K562 (cell line): ENCODE measurements around the gene ZNF609. TPM values are rescaled to one million over a fixed set of nuclear protein-coding genes. Genes with fewer than 3 reads are reported as not detected.

Experiments
- ATAC-seq: fragments of 200-7000 bp; cut with Tn5 transposase; 3 replicates; pipeline ENCODE4 v1.9.1; 2020; ENCODE audit warnings: moderate library complexity
- BruUV-seq: library from RNA; stranded (reverse); fragments of 400-500 nt; replicated peaks from 2 replicates; lab custom pipeline; 2021; lab: Mats Ljungman, UMichigan
- CTCF ChIA-PET: fragments of 300-600 bp; formaldehyde crosslinking; extraction: SDS; loops from one replicate; lab custom pipeline; 2021; ENCODE audit warnings: low intra/inter-chr PET ratio; lab: Yijun Ruan, JAX
- POLR2A ChIA-PET: fragments of 300-600, 350-650 bp; sonication (Branson Sonifier 250); formaldehyde crosslinking; extraction: SDS; loops from one replicate; lab custom pipeline; 2021; ENCODE audit warnings: antibody characterized with exemption, inconsistent platforms; lab: Yijun Ruan, JAX
- DNase-seq, 4 experiments: peaks; one replicate each; pipeline versions ENCODE4 v3.0.0 to v3.0.0-alpha.2; 2011 to 2018; ENCODE audit warnings: low spot score in 3 of 4, mixed read lengths in 3 of 4; ENCODE audit errors: extremely low read depth in 1 of 4
- FAIRE-seq: peaks from 2 replicates; lab custom pipeline; 2011; peaks lifted over from hg19 to GRCh38; lab: Jason Lieb, UNC
- H2AFZ ChIP-seq: 2 replicates; pipeline ENCODE4 v1.6.0; 2011; ENCODE audit warnings: low read depth, low read length, control low read depth, inconsistent platforms
- H3K27ac ChIP-seq: fragments of 200-600 bp; 3 replicates; pipeline ENCODE4 v1.8.0; 2011; ENCODE audit warnings: low read depth, mild to moderate bottlenecking, control low read depth, inconsistent platforms, low read length, moderate library complexity, mixed read lengths; ENCODE audit errors: extremely low read depth
- H3K27me3 ChIP-seq, 2 experiments: fragments of 300-600 bp in 1 of 2; 2 replicates in 1 of 2; 3 replicates in 1 of 2; pipeline versions ENCODE4 v1.6.0 to v1.8.0; 2011; ENCODE audit warnings: inconsistent platforms in 2 of 2, low read length in 2 of 2, mild to moderate bottlenecking in 1 of 2, mixed read lengths in 1 of 2, moderate library complexity in 1 of 2; ENCODE audit not compliant: control insufficient read depth in 2 of 2, insufficient read depth in 2 of 2
- H3K36me3 ChIP-seq: fragments of 300-600 bp; 3 replicates; pipeline ENCODE4 v1.8.0; 2011; ENCODE audit warnings: mild to moderate bottlenecking, low read length, inconsistent platforms; ENCODE audit not compliant: control insufficient read depth, insufficient read depth
- H3K4me1 ChIP-seq, 2 experiments: fragments of 200-600 bp in 1 of 2; replicated peaks in 1 of 2; 2 replicates in 1 of 2; 3 replicates in 1 of 2; pipeline versions ENCODE4 v1.5.1 to v1.8.0; 2011; ENCODE audit warnings: inconsistent platforms in 2 of 2, low read length in 2 of 2, mild to moderate bottlenecking in 1 of 2, mixed read lengths in 1 of 2, moderate library complexity in 1 of 2; ENCODE audit not compliant: control insufficient read depth in 2 of 2, insufficient read depth in 2 of 2
- H3K4me2 ChIP-seq: 2 replicates; pipeline ENCODE4 v1.6.1; 2011; ENCODE audit warnings: low read length, control low read depth, inconsistent platforms, mixed read lengths; ENCODE audit not compliant: insufficient read depth
- H3K4me3 ChIP-seq: fragments of 200-600 bp; sonication (generic), shearing (Covaris generic); 2 replicates; pipeline ENCODE4 v1.5.1; 2016; ENCODE audit warnings: control low read depth, inconsistent platforms
- H3K79me2 ChIP-seq: fragments of 200-600 bp; 3 replicates; pipeline ENCODE4 v1.8.0; 2011; ENCODE audit warnings: low read length, inconsistent platforms; ENCODE audit not compliant: control insufficient read depth, insufficient read depth
- H3K9ac ChIP-seq, 2 experiments: 2 replicates each; pipeline versions ENCODE4 v1.6.0 to v1.6.1; 2011; ENCODE audit warnings: low read depth in 2 of 2, low read length in 2 of 2, control low read depth in 1 of 2, inconsistent platforms in 1 of 2, mild to moderate bottlenecking in 1 of 2, mixed read lengths in 1 of 2; ENCODE audit not compliant: insufficient read depth in 1 of 2
- H3K9me1 ChIP-seq: one replicate; pipeline ENCODE4 v1.6.0; 2011; ENCODE audit warnings: inconsistent platforms, mild to moderate bottlenecking, low read length, moderate library complexity; ENCODE audit not compliant: control insufficient read depth, insufficient read depth
- H3K9me3 ChIP-seq: replicated peaks from 2 replicates; pipeline ENCODE4 v1.5.1; 2011; ENCODE audit warnings: low read depth, low read length, inconsistent platforms; ENCODE audit not compliant: control insufficient read depth, insufficient read depth
- H4K20me1 ChIP-seq: replicated peaks from 2 replicates; pipeline ENCODE4 v1.6.1; 2011; ENCODE audit warnings: low read length, inconsistent platforms, mixed read lengths; ENCODE audit not compliant: control insufficient read depth, insufficient read depth
- AFF1 ChIP-seq, 2 experiments: fragments of 450-650 bp; IDR thresholded peaks; 2 replicates each; pipeline ENCODE4 v1.6.1; 2018; ENCODE audit warnings: mild to moderate bottlenecking in 2 of 2, low read depth in 1 of 2; ENCODE audit not compliant: partially characterized antibody in 2 of 2
- AFF4 ChIP-seq: sonication (generic); formaldehyde crosslinking; IDR thresholded peaks from 2 replicates; pipeline ENCODE4 v1.8.0; 2023; ENCODE audit warnings: mild to moderate bottlenecking, missing genetic modification reagents
- BDP1 ChIP-seq: IDR thresholded peaks from 3 replicates; pipeline ENCODE4 v1.6.1; 2011; ENCODE audit not compliant: insufficient read length, insufficient read depth
- FOS ChIP-seq: IDR thresholded peaks from 3 replicates; pipeline ENCODE4 v1.6.1; 2011; ENCODE audit not compliant: insufficient read length; ENCODE audit errors: extremely low read depth
- JUND ChIP-seq, 2 experiments: IDR thresholded peaks; 2 replicates in 1 of 2; 3 replicates in 1 of 2; pipeline ENCODE4 v1.6.1; 2011; ENCODE audit warnings: borderline replicate concordance in 2 of 2, low read depth in 2 of 2, low read length in 2 of 2, improper control_type of control experiment in 1 of 2, missing biosample characterization in 1 of 2, missing genetic modification characterization in 1 of 2, missing genetic modification reagents in 1 of 2
- NCOA1 ChIP-seq: fragments of 450-650 bp; IDR thresholded peaks from 2 replicates; pipeline ENCODE4 v1.6.1; 2016; ENCODE audit warnings: low read depth
- PRMT5 ChIP-seq: sonication (generic); formaldehyde crosslinking; IDR thresholded peaks from 2 replicates; pipeline ENCODE4 v1.5.0; 2020; ENCODE audit warnings: missing genetic modification reagents
- RBM25 ChIP-seq: fragments of 200-400 bp; formaldehyde crosslinking; IDR thresholded peaks from 2 replicates; pipeline ENCODE4 v1.6.1; 2018; ENCODE audit warnings: low read length, low read depth, moderate library complexity; ENCODE audit not compliant: severe bottlenecking
- RNF2 ChIP-seq: sonication (generic); IDR thresholded peaks from 2 replicates; pipeline ENCODE4 v1.6.1; 2016
- TAF1 ChIP-seq: IDR thresholded peaks from 2 replicates; pipeline ENCODE4 v1.6.1; 2011; ENCODE audit warnings: mild to moderate bottlenecking, low read length, moderate library complexity; ENCODE audit not compliant: insufficient read depth, control insufficient read depth, severe bottlenecking; ENCODE audit errors: extremely low read depth
- ZNF253 ChIP-seq: fragments of 250-450 bp; sonication (Bioruptor Pico); conservative IDR thresholded peaks from 2 replicates; pipeline ENCODE4 v1.6.1; 2021; ENCODE audit warnings: mild to moderate bottlenecking
- WGBS: fragments of 100-300 bp; shearing (Covaris generic); methylation state at CpG from one replicate; pipeline ENCODE4 v1.1.6; 2016; ENCODE audit warnings: low coverage, mixed read lengths; ENCODE audit not compliant: insufficient coverage; ENCODE audit errors: missing lambda C conversion rate; 5-methylcytosine and 5-hydroxymethylcytosine counted together
- in situ Hi-C: fragments of 300-500 bp; cut with MboI; formaldehyde crosslinking; loops from 4 replicates; pipeline ENCODE4 v1.15.0; 2018; ENCODE audit warnings: inconsistent platforms, mixed read lengths
- intact Hi-C: fragments of 100-400 bp; cut with micrococcal nuclease; formaldehyde crosslinking; loops from 2 replicates; pipeline ENCODE4 v1.14.2; 2022
- polyA plus RNA-seq, 8 experiments: library from polyadenylated mRNA; depleted of rRNA in 4 of 8; stranded (reverse) in 5 of 8; unstranded in 3 of 8; fragments of >200 nt; fragmentation: Nextera tagmentation in 2 of 8; fragmentation: Illumina TruSeq in 1 of 8; extraction: Ambion mirVana in 2 of 8; extraction: Trizol in 1 of 8; gene quantifications; 2 replicates each; pipeline versions ENCODE4 v1.2.1 to v1.2.3, GENCODE V29; 2011 to 2014; ENCODE audit warnings: inconsistent platforms in 1 of 8, missing spikeins in 1 of 8
- total RNA-seq, 7 experiments: library from RNA; depleted of rRNA in 6 of 7; stranded (reverse); fragments of >200 nt in 6 of 7; fragmentation: Illumina TruSeq in 2 of 7; extraction: Trizol in 2 of 7; gene quantifications; 2 replicates each; pipeline versions ENCODE4 v1.2.1 to v1.2.3, GENCODE V29; 2011 to 2021; ENCODE audit warnings: low replicate concordance in 1 of 7

ZNF609 gene
- total and polyA plus RNA-seq, 9 of the 15 experiments (the other 6 are each of a cell fraction or from before 2014, with no cell fraction given) = 3.0 to 38.7 (median 17.8) TPM

GRCh38 chr15:64437982-64438381, 22.4 kb upstream of the ZNF609 start:
- Histone ChIP-seq H3K9me1 (no peaks in the 10 kb centered on the region), H3K9me3 (no peaks in the 10 kb centered on the region), H3K27ac (no peak overlapping the region), H3K4me1 (peaks cover 4 to 14% of the 10 kb centered on the region in 2 experiments; a peak in 4 of 5 replicates), H3K79me2 (no peaks in the 10 kb centered on the region), H2AFZ (no peak overlapping the region), H3K27me3 (no peaks in the 10 kb centered on the region), H3K4me2 (no peak overlapping the region)
- BruUV-seq = no TSS peak
- DNase-seq = no peak
- WGBS = 100% methylated on average over 1 of the region's 1 CpG
- POLR2A ChIA-PET = interaction anchor here (1.4 to 1.5 kb wide), 2 partner anchors 20 to 275 kb away, joined by 3 read pairs; partner anchors contain the start of gene PPIB
- TF ChIP-seq RBM25 (no peak), BDP1 (no peak), ZNF253 (CRISPR knock-in tag) (no peak), JUND (IDR thresholded peaks at IDR 0.05; ENCODE audit: borderline replicate concordance, low read depth, low read length) (no peak), JUND (tag; IDR thresholded peaks at IDR 0.05; ENCODE audit: borderline replicate concordance, low read depth, low read length) (no peak), AFF4 (CRISPR knock-in tag) (no peak), PRMT5 (CRISPR knock-in tag) (no peak), RNF2 (no peak), AFF1 (IDR thresholded peaks at IDR 0.05; ENCODE audit: low read depth in 1 of 2, partially characterized antibody in 2 of 2) (no peak), TAF1 (no peak), FOS (no peak), NCOA1 (no peak)
- TF ChIP-seq, all 486 proteins: peak for 0
- Histone ChIP-seq H4K20me1 (peaks cover 5% of the 10 kb centered on the region; the same call in 1 of the 2 replicates), H3K4me3 (no peak overlapping the region), H3K9ac (no peak overlapping the region), H3K36me3 (no peaks in the 10 kb centered on the region)
- FAIRE-seq = no peak
- CTCF ChIA-PET = no interaction called here
- in situ Hi-C loops = no loop called here
- intact Hi-C loops = loop anchor here (2.0 to 10.0 kb wide), 2 partner anchors 23 to 127 kb away; partner anchors contain the start of gene ZNF609
- no peak for ATAC-seq
